WERI-Rb-1 (cell line): ENCODE data around the gene C10orf95.

Experiments used
- DNase-seq: peaks from one replicate; pipeline ENCODE4 v3.0.0-alpha.2; 2020
- H3K27ac ChIP-seq: fragments of 250-450 bp; sonication (Bioruptor Pico); 2 replicates; pipeline ENCODE4 v1.5.1; 2020; ENCODE audit warnings: mild to moderate bottlenecking, moderate library complexity
- H3K27me3 ChIP-seq: fragments of 250-450 bp; sonication (Bioruptor Pico); 2 replicates; pipeline ENCODE4 v1.5.1; 2021; ENCODE audit warnings: mild to moderate bottlenecking, low read depth, moderate library complexity; ENCODE audit not compliant: insufficient read depth, severe bottlenecking
- H3K36me3 ChIP-seq: fragments of 250-450 bp; sonication (Bioruptor Pico); 2 replicates; pipeline ENCODE4 v1.5.1; 2020; ENCODE audit warnings: mild to moderate bottlenecking, moderate library complexity
- H3K4me3 ChIP-seq: 2 replicates; pipeline ENCODE4 v1.5.1; 2011; ENCODE audit warnings: low read depth, mild to moderate bottlenecking, control low read depth, low read length
- H3K9me3 ChIP-seq: fragments of 250-450 bp; sonication (Bioruptor Pico); 2 replicates; pipeline ENCODE4 v1.5.1; 2021; ENCODE audit warnings: mild to moderate bottlenecking, moderate library complexity; ENCODE audit not compliant: severe bottlenecking
- TF ChIP-seq, protein P1 (sequence below): IDR thresholded peaks from 2 replicates; pipeline ENCODE4 v1.5.1; 2011; ENCODE audit warnings: low read depth, mild to moderate bottlenecking, control low read depth, inconsistent platforms, low read length

Gene C10orf95

GRCh38 chr10:102434394-102435132, 16.8 kb downstream of the C10orf95 start:
- no peak for DNase-seq

GRCh38 chr10:102433619-102434046, 17.7 kb downstream of the C10orf95 start:
- no peaks in the 10 kb centered on the region for H3K9me3 ChIP-seq
- DNase-seq = no peak
- H3K4me3 ChIP-seq = no peak overlapping the region
- H3K27me3 ChIP-seq = no peaks in the 10 kb centered on the region
- no peak overlapping the region for H3K27ac ChIP-seq
- TF ChIP-seq, protein P1, sequence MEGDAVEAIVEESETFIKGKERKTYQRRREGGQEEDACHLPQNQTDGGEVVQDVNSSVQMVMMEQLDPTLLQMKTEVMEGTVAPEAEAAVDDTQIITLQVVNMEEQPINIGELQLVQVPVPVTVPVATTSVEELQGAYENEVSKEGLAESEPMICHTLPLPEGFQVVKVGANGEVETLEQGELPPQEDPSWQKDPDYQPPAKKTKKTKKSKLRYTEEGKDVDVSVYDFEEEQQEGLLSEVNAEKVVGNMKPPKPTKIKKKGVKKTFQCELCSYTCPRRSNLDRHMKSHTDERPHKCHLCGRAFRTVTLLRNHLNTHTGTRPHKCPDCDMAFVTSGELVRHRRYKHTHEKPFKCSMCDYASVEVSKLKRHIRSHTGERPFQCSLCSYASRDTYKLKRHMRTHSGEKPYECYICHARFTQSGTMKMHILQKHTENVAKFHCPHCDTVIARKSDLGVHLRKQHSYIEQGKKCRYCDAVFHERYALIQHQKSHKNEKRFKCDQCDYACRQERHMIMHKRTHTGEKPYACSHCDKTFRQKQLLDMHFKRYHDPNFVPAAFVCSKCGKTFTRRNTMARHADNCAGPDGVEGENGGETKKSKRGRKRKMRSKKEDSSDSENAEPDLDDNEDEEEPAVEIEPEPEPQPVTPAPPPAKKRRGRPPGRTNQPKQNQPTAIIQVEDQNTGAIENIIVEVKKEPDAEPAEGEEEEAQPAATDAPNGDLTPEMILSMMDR = no peak
- H3K36me3 ChIP-seq = peaks cover 8% of the 10 kb centered on the region

More at GRCh38 chr10:102434394-102435132, 16.8 kb downstream of the C10orf95 start:
- Histone ChIP-seq H3K27me3 (no peaks in the 10 kb centered on the region), H3K9me3 (no peaks in the 10 kb centered on the region), H3K36me3 (peaks cover 8% of the 10 kb centered on the region), H3K4me3 (no peak overlapping the region), H3K27ac (no peak overlapping the region)
- TF ChIP-seq, protein P1 = no peak

DNA sequence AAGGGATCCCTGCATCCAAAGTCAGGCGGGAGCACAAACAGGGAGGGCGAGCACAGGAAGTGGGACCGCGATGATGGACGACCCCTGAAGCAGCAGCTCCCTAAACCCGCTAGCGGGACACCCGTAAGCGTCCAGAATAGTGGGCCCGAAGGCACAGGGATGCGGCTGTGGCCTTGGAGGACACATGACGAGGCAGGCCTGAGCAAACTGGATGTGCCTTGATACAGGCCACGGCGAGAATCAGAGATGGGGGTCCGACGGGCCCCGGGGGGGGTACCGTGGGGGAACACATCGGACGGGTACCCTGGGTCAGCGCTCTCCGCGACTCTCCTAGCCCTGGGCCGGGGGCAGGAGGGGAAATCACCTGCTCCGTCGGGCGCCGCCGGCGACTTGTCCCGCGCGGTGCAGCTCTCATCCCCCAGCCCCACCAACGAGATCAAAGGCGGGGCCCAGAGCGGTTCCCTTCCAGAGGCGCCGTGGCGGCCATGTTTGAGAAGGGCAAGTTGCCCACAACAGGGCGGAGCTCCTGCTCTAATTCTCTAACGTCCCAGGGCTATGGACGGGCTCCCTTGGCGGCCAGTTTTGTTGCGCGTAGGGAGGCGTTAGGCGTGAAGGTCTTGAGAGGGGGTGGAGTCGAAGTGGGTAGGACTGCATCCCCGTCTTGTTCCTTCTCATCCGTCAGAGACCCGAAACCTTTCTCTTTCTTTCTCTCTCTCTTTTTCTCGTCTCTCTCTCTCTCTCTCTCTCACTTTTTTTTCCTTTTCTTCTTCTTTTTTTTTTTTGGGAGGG, 19.0 kb downstream of the C10orf95 start, which contains the start of gene CUEDC2:
TSS of gene CUEDC2 (minus strand) at position 413 of the 789 bp plus-strand sequence. CDS start 7,386 bp downstream, outside the sequence.
- TF ChIP-seq, protein P1 = no peak
- Histone ChIP-seq H3K36me3 (peaks cover 8% of the 10 kb centered on the region), H3K4me3 (peak within 1 kb of the TSS; percentile 96), H3K9me3 (no peaks in the 10 kb centered on the region), H3K27me3 (no peaks in the 10 kb centered on the region), H3K27ac (peak within 1 kb of the TSS; percentile 92)
- DNase-seq = peak; percentile 97

DNA sequence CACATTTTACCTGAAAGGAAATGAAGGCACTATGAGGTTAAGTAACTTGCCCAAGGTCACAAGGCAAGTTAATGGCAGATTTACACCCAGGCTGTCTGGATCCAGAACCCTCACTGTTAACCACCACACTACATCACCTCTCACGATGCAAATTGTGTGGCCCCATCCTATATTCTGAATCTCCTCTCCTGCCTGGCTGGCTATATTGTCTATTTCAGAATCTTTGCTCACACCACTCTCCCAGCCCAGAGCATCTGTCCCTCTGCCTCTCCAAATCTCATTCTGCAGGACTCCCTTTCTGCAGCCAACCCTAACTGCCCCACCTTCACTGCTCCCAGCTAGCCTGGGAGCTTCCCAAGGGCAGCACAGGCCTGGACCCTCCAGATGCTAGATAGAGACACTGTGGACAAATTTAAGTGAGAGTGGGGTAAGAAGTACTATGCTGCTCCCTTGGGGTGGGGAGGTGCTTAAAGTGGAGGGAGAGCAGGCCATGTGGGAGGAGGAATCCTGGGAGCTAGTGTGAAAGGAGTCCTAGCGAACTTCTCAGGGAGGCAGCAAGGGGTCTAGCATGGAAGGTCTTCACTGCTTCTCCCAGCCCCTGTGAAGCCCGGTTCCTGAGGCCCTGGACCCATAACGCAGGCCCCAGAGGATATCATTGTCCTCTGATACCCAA, 19.8 kb downstream of the C10orf95 start:
- Histone ChIP-seq H3K9me3 (no peaks in the 10 kb centered on the region), H3K4me3 (peak overlapping the region; percentile 96), H3K36me3 (peaks cover 8% of the 10 kb centered on the region), H3K27ac (peak overlapping the region; percentile 92), H3K27me3 (no peaks in the 10 kb centered on the region)
- peak; percentile 50 for DNase-seq
- TF ChIP-seq, protein P1 = no peak

- Histone ChIP-seq H3K4me3 (no peak overlapping the region), H3K9me3 (no peaks in the 10 kb centered on the region), H3K27ac (no peak overlapping the region), H3K27me3 (no peaks in the 10 kb centered on the region), H3K36me3 (peaks cover 13% of the 10 kb centered on the region)
- TF ChIP-seq, protein P1 = no peak
- DNase-seq = no peak
Measured at GRCh38 chr10:102429468-102429867, 21.9 kb downstream of the C10orf95 start.
